IMR-90 (cell line): ENCODE results near the gene PARVG.

Source experiments
- BHLHE40 ChIP-seq: fragments of 150-350 bp; IDR thresholded peaks from 2 replicates; pipeline ENCODE4 v1.6.1; 2016; ENCODE audit warnings: mild to moderate bottlenecking, low read depth, low read length
- CEBPB ChIP-seq: IDR thresholded peaks from 2 replicates; pipeline ENCODE4 v1.6.1; 2012; ENCODE audit warnings: low read depth, low read length, improper control_type of control experiment
- CHD1 ChIP-seq: IDR thresholded peaks from 2 replicates; pipeline ENCODE4 v1.6.1; 2012; ENCODE audit warnings: low read depth, low read length, improper control_type of control experiment
- FOS ChIP-seq: fragments of 150-350 bp; IDR thresholded peaks from 2 replicates; pipeline ENCODE4 v1.6.1; 2016; ENCODE audit warnings: low read depth, low read length
- MAFK ChIP-seq: IDR thresholded peaks from 2 replicates; pipeline ENCODE4 v1.6.1; 2012; ENCODE audit warnings: low read depth, low read length, improper control_type of control experiment
- MXI1 ChIP-seq: IDR thresholded peaks from 2 replicates; pipeline ENCODE4 v1.6.1; 2012; ENCODE audit warnings: low read depth, mild to moderate bottlenecking, low read length, moderate library complexity, borderline replicate concordance
- NFE2L2 ChIP-seq: fragments of 150-350 bp; IDR thresholded peaks from 2 replicates; pipeline ENCODE4 v1.6.1; 2016; ENCODE audit warnings: low read depth, mild to moderate bottlenecking, low read length
- POLR2A ChIP-seq: IDR thresholded peaks from 2 replicates; pipeline ENCODE4 v1.6.1; 2012; ENCODE audit warnings: mild to moderate bottlenecking, low read depth, low read length
- RCOR1 ChIP-seq: IDR thresholded peaks from 2 replicates; pipeline ENCODE4 v1.6.1; 2012; ENCODE audit warnings: mild to moderate bottlenecking, low read length, improper control_type of control experiment; ENCODE audit not compliant: insufficient replicate concordance
- RFX5 ChIP-seq: IDR thresholded peaks from 2 replicates; pipeline ENCODE4 v1.8.0; 2012; ENCODE audit warnings: low read depth, mild to moderate bottlenecking, low read length, moderate library complexity
- SMC3 ChIP-seq: fragments of 150-350 bp; IDR thresholded peaks from 2 replicates; pipeline ENCODE4 v1.6.1; 2016; ENCODE audit warnings: low read depth, mild to moderate bottlenecking, antibody characterized with exemption, low read length, moderate library complexity
- TF ChIP-seq, protein P1 (sequence below): conservative IDR thresholded peaks from 2 replicates; pipeline ENCODE4 v1.5.1; 2012; ENCODE audit warnings: mild to moderate bottlenecking, low read depth, low read length, improper control_type of control experiment

DNA sequence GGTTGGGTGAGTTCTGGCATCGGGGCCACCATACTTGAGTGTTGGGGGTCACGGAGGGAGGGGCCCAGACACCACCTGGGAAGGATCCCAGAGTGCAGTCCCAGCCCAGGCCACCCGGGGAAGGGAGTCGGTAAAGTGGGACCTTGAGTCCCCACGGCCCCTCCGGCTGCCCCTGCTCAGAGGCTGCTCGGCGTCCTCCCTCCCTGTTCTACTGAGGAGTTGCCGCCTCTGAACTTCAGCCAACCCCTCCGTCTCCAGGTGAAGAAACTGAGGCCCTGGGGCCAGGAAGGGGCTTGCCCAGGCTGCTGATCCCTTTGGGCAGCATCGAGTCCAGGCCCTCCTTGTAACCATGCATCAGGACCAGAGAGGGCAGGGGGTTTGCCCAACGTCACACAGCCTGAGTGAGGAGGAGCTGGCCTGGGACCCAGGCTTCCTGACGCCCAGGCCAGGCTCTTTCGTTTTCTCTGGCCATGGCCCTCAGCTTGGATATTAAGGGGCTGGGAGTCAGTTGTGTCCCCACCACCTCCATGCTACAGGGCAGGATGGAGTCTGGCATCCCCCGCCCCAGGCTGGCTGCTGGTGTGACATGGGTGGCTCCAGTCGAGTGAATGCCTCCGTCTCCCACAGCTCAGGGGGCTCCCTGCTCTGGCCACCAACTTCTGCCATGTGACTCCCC is 1.3 kb downstream of the PARVG start:
- TF ChIP-seq MAFK = no peak
- TF ChIP-seq, protein P1, sequence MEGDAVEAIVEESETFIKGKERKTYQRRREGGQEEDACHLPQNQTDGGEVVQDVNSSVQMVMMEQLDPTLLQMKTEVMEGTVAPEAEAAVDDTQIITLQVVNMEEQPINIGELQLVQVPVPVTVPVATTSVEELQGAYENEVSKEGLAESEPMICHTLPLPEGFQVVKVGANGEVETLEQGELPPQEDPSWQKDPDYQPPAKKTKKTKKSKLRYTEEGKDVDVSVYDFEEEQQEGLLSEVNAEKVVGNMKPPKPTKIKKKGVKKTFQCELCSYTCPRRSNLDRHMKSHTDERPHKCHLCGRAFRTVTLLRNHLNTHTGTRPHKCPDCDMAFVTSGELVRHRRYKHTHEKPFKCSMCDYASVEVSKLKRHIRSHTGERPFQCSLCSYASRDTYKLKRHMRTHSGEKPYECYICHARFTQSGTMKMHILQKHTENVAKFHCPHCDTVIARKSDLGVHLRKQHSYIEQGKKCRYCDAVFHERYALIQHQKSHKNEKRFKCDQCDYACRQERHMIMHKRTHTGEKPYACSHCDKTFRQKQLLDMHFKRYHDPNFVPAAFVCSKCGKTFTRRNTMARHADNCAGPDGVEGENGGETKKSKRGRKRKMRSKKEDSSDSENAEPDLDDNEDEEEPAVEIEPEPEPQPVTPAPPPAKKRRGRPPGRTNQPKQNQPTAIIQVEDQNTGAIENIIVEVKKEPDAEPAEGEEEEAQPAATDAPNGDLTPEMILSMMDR = no peak
- no peak for TF ChIP-seq CHD1
- TF ChIP-seq MXI1 = no peak
- TF ChIP-seq POLR2A = no peak
- TF ChIP-seq SMC3 = no peak
- TF ChIP-seq RFX5 = no peak
- TF ChIP-seq FOS = no peak
- TF ChIP-seq CEBPB = no peak
- no peak for TF ChIP-seq RCOR1
- no peak for TF ChIP-seq BHLHE40
- no peak for TF ChIP-seq NFE2L2
